ENCODE data around the gene LRRC3.

Gene LRRC3

DNA sequence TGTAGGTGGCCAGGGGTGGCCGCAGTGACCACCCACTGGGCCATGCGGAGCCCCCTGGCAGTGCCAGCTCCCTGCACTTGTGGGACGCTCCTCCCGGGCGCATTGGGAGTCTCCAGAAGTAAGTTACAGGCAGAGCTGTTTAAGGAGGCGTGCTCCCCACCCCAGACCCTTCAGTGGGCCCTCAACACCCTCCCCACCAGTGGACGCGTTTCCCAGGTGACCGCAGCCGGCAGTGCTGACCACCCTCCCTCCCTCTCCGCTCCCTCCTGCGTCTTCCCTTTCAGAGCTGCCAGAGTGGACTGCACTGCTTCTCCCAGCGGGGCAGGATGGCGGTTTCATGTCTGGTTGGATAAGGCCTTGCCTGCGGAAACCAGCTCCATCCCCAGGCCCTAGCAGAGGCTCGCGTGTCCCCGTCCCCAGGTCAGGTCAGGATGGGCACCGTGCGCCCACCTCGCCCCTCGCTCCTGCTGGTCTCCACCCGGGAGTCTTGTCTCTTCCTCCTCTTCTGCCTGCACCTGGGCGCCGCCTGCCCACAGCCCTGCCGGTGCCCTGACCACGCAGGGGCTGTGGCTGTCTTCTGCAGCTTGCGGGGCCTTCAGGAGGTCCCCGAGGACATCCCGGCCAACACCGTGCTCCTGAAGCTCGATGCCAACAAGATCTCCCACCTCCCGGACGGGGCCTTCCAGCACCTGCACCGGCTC lies 1.1 kb downstream of the LRRC3 start:
- no peak for DNase-seq (ENCODE audit: low read depth in 2 of 2, low spot score in 1 of 2)

DNA sequence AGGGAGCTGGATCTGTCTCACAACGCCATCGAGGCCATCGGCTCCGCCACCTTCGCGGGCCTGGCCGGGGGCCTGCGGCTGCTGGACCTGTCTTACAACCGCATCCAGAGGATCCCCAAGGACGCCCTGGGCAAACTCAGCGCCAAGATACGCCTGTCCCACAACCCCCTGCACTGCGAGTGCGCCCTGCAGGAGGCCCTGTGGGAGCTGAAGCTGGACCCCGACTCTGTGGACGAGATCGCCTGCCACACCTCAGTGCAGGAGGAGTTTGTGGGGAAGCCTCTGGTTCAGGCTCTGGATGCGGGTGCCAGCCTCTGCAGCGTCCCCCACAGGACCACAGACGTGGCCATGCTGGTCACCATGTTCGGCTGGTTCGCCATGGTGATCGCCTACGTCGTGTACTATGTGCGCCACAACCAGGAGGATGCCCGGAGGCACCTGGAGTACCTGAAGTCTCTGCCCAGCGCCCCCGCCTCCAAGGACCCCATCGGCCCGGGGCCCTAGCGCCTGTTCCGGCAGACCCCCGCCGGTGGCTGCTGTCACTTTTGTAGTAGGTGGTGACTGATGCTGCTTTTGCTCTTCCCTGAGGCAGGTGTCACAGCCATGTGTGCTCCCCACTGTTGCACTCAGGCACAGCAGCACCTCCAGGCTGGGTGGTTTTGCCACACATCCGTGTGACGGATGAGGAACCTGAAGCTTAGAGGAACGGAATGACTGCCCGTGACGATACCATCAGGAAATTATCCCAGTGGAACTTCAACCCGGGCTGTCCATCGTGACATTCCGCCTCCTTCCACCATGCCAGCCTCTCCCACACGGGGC lies 1.8 kb downstream of the LRRC3 start:
- DNase-seq (ENCODE audit: low read depth in 2 of 2, low spot score in 1 of 2): no peak

DNA sequence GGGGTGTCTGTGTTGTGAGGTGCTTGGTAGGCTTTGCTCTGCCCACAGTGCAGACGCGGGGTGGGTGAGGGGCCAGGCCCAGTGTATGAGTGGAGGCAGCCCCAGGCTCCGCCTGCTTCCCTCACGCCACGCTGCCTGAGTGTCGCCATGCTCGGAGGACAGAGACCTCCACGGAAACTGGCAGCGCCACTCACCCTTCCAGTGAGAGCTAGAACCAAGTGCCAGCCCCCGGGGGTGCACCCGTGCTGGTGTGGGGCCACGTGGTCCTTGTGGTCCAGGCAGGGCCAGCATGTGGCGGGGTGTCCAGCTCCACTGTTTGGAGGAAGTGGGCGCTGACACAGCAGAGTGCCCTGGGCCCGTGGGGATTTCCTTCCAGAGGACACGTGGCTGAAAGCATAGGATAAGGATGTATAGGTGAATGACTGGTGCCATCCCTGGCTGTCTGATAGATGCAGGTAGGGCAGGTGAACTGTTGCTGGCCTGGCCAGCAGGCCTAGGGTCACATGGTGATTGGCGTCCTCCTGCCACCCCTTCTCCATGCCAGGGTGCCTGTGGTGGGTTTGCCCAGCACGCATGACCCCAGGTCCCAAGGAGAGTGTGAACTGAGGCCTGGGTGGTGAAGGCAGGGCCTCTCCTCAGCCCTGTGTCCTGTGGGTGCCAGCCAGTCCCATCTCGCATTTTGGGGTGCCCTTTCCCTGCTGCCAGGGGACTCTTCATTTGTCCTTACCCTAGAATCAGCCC lies 3.8 kb downstream of the LRRC3 start:
- no peak for DNase-seq (ENCODE audit: low read depth in 2 of 2, low spot score in 1 of 2)

DNA sequence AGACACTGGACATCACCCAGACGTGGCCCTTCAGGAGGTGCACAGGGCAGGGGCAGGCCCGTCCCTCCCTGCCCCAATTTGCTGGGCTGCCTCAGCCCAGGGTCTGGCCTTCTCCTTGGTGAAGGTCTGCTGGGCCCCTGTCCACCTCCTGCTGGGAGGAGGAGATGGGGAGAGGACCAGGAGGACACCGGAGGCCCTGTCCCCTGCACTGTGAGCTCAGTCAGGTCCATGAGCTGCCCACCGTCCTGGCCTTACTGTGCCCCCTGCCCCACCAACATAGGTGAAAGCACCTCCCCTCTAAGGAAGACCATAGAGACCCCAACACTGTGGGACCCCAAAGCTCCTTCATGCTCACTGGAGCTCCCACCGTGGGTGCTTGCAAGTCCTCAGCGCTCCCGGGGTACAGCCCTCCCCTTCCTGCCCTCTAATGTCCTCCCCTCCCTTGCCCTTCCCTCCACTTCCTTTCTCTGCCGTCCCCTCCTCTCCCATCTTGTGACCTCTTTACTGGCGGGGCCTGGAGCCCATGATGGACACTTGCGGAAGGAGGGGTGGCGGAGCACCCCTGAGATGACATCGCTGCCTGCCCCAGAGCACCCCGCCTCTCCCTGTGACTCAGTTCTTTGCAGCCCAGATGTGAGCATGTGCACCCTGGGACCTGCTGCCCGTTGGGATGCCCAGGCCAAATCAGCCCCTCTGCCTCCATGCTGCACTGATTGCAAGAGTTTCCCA lies 4.6 kb downstream of the LRRC3 start:
- no peak for DNase-seq (ENCODE audit: low read depth in 2 of 2, low spot score in 1 of 2)

DNA sequence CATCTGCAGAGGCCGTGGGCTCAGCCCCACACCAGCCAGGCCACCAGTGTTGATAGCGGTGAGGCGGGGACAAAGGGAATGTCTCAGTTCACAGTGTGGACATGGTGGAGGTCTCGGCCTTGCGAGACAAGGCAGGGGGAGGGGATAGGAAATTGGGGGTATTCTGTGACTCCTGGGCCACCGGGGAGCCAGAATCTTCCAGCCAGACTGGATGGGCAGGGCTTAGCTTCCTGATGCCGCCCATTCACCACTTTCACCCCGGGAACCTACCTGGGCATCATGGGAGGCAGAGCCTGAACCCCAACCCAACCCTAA lies 5.1 kb downstream of the LRRC3 start:
- no peak for DNase-seq (ENCODE audit: low read depth in 2 of 2, low spot score in 1 of 2)

DNA sequence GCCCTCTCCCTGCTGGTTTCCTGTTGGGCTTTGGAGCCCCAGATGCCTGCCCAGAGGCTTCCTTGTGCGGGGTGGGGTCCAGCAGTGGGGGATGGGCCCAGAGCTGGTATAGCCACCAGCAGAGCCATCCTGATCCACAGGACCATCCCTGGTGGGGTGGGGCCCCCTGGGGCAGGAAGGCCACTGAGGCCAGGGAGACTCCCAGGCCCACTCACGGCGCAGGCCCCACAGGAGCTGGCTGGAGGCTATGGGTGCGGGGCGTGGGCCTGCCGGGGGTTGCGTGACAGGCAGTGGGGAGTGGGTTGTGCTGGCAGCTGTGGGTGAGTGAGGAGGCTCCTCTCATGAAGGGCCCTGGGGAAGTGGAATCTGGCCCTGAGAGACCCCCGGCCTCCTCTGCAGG lies 5.7 kb downstream of the LRRC3 start:
- DNase-seq (ENCODE audit: low read depth in 2 of 2, low spot score in 1 of 2): no peak

DNA sequence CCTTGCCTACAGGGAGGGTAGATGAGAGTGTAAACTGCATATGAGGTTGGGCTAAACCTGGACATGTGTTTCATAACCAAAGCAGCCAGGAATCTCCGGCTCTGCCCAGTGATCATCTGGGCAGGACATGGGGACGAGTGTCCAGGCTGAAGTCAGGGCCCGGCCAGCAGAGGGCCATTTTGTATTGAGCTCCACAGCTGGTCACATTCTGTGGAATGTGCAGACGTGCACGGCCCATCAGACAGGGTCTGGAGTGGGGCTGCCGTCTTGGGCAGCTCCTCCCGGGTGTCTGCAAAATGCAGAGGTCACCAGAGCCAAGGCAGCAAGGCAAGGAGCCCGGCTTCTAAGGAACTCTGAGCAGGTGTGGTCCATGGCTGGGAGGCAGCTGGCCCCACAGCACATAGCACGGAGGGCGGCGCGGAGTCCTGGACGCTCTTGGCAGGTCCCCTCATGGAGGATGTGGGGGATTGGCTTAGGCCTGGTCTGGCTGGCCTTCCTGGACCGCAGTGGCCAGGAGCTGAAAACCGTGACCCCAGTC lies 6.2 kb downstream of the LRRC3 start:
- no peak for DNase-seq (ENCODE audit: low read depth in 2 of 2, low spot score in 1 of 2)

DNA sequence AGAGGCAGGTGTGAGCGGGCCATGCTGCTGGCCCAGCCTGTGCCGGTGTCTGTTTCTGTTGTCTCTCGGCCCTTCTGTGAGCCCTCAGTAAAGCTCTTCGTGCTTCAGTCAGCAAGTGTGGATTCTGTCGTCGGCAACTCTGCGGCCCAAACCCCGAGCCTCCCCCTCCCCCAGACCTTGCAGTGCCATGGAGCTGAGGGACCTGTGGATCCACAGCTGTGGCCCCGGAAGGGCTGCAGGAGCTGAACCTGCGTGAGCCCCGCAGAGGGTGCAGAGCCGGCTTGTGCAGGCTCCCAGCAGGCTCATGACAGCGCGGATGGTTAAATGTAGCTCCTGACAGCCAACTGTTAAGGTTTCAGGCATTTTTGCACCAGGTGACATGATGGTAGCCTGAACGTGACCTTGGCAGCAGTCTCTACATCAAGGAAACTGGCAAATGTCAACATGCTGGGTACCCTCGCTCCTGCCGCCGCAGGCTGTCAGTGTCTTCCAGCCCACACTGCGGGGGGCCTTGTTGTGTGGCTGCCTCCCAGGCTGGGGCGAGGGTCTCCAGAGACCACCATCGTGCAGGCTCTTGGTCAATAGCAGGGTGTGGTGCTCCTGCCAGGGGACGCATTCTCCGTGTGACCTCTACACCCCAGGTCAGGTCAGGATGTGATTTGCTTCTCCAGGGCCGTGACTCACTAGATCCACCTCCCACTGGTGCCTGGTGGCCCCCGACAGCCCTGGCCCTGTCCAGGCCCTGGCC lies 7.0 kb downstream of the LRRC3 start:
- DNase-seq (ENCODE audit: low read depth in 2 of 2, low spot score in 1 of 2): no peak

DNA sequence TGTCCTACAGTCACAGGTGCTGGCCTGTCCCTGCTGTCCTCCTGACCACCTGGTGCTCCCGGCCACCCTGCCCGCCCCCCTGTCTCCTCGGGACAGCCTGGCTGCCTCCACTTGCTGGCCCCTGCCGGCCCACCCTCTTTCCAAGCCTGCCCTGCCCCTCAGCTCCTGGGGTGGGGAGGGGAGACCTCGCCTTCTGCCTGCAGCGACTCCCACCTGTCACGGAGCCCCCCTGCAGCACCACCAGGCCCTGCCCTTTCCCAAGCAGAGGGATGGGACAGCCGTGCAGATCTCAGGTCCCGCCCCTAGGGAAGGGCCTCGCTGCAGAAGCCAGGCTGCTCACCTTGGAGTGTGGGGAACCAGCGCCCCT lies 7.5 kb downstream of the LRRC3 start:
- DNase-seq (ENCODE audit: low read depth in 2 of 2, low spot score in 1 of 2): no peak

DNA sequence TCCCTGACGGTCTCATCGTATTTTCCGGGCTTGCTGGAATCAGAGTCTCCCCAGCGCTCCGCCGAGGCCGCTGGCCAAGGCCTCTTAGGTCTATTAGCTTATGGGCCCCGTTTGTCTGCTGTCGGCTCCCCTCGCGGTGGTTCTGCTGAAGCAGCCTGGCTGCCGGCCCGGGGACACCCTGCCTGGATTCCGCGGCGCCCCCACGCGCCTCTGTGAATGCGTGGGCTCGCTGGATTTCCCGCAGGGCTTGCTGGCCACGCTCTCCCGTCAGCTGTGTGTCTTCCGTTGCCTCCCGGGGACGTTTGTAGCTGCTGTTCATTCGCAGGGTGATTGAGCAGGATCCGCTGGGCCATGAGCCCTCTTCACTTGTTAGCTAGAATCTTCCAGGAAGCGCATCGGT lies 8.4 kb downstream of the LRRC3 start:
- DNase-seq (ENCODE audit: low read depth in 2 of 2, low spot score in 1 of 2): no peak

DNA sequence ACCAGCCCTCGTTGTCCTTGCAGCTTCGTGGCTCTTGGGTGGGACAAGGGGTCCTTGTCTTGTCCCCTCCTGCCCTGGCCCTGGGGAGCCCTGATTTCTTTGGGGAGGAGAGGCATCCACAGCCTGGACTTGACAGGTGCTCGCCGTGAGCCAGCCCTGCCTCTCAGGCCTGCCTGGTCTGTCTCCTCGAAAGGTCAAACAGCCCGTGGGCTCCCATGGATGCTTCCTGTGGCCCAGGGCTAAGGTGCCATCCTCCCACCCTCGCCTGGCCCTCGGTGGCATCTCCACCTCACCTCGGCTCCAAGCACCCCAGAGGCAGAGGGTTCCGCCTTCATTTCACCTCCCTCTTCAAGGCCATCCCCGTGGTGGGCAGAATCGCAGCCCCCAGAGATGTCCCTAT lies 9.0 kb downstream of the LRRC3 start:
- no peak for DNase-seq (ENCODE audit: low read depth in 2 of 2, low spot score in 1 of 2)

DNA sequence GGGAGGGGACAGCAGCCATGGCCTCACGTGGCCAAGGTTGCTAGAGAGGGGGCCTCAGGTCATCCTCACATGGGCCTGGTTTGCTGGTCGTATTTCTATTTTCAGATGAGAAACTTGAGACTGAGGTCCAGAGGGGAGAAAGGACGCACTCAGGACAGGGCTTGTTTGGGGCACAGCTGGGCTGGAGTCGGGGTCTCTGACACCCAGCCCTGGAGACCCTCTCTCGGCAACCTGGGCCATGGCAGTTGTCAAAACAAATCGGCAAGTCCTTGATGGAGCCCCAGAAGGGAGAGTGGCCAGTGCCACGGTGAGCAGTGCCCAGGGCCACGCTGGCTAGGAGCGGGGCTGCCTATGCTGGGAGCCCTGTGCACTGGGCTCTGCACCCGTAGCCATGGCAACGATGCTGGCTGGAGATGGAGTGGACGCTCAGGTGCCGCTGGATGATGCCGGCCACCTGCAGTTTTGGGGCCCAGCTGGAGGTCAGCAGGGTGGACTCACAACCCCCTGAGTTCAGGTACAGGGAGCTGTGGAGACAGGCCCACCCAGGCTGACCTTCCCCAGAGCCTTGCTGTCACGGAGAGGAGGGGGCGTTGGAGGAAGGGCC lies 11.1 kb downstream of the LRRC3 start:
- DNase-seq (ENCODE audit: low read depth in 2 of 2, low spot score in 1 of 2): no peak

DNA sequence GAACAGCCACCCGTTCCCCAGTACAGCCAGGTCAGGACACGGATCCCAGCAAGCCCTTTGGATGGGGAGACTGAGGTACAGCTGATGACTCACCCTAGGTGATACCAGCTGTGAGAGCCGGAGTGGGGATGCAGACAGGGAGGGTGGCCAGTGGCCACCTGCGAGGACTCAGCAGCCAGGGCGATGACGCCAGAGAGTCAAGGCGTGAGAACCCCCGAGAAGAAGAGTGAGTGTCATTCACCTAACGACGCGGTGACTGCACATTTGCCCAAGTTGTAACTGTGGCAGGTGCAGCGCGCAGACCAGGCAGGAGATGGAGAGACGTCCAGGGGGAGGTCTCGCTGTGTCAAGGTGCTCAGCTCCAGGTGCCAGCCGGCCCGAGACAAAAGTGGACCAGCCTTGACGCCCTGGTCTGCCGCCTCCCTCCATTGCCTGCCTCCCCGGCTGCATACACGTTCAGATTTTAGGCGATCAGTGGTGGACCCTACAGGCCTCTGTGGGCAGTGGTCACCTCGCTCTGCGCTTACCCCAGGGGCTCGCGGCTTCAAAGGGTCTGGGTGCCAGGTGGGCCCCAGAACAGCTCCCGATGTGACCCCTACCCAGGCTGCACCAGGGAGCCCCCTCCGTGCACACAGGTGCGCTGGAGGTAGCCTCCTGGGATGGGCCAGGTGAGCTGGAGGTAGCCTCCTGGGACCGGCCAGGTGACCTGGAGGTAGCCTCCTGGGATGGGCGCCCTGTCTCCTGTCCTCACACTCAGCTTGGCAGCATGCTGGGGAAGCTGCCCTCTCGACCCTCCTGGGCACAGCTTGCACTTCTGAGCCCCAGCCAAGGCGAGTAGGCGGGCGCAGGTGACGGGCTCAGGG lies 11.9 kb downstream of the LRRC3 start:
- no peak for DNase-seq (ENCODE audit: low read depth in 2 of 2, low spot score in 1 of 2)

DNA sequence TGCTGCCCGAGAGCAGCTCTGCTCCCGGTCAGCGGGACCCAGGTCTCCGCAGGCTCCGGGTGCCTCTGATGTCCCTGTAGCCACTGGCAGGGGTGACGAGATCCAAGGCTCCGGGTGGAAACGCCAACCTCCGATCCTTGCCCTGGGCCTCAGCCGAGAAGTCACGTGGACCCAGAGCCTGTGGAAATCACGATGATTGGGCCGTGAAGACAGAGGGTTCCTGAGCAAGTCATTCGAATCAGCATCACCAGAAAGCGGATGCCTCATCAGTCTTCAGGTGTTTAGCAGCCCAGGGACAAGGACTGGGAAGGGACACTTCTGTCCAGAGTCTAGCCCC lies 12.5 kb downstream of the LRRC3 start:
- no peak for DNase-seq (ENCODE audit: low read depth in 2 of 2, low spot score in 1 of 2)

DNA sequence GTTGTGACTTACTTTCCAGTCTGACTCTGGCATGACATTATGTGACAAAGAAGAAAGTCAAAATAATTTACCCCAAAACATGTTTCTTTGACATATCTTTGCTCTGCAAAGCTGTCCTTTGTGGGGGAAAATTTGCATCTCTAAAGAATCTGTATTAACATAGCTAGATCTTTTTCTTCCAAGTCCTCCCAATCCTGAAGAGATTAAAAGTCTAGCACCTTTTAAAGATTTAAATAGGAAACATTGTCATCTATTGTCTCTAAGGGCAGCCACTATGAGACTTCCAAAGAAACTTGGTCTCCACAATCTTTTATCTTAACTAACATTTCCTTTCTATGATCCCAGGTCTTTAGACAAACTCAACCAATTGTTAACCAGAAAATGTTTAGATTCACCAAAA lies 16.0 kb downstream of the LRRC3 start:
- no peak for DNase-seq (ENCODE audit: low read depth in 2 of 2, low spot score in 1 of 2)

DNA sequence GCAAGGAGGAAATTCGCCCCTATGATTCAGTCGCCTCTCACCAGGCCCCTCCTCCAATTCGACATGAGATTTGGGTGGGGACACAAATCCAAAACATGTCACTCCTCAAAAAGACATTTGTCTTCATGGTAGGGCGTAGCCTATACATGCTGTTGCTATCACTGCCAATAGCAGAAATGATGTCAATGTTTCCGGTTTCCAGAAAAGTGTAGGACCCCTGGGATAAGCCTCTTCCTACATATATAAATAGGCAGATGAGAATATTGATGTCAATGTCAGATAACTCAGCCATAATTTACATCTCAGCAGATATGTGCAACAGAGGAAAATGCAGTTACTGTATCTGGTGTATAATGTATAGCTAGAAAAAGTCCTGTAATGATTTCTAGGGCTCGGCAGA lies 16.7 kb downstream of the LRRC3 start:
- DNase-seq (ENCODE audit: low read depth in 2 of 2, low spot score in 1 of 2): no peak

DNA sequence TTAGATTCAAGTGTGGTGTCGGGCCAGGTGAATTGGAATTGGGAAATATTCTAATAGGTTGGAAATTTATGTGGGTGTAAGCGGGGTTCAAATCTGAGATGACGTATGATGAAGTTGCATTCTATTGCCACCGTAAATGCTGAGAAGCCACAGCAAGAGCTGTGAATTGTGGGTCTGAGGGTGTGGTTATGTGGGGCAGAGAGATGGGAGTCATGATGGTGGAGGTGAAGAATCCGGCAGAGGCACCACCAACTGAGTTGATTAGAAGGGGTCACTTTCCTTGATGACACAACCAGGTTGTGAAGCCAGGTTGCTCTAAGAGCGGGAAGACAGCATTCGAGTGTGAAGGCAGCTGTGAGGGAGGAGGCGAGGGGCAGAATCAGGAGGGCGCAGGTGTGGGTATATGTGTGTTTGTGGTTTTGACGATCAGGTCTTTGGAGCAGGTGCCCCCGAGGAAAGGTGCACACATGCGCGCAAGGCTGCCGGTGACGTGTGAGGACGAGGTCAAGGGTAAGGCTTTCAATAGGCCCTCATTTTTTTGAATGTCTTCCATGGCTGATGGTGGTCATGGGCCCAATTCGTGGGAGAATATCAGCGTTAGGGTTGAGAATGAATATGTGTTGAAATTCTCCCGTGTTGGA lies 18.7 kb downstream of the LRRC3 start:
- DNase-seq (ENCODE audit: low read depth in 2 of 2, low spot score in 1 of 2): no peak

DNA sequence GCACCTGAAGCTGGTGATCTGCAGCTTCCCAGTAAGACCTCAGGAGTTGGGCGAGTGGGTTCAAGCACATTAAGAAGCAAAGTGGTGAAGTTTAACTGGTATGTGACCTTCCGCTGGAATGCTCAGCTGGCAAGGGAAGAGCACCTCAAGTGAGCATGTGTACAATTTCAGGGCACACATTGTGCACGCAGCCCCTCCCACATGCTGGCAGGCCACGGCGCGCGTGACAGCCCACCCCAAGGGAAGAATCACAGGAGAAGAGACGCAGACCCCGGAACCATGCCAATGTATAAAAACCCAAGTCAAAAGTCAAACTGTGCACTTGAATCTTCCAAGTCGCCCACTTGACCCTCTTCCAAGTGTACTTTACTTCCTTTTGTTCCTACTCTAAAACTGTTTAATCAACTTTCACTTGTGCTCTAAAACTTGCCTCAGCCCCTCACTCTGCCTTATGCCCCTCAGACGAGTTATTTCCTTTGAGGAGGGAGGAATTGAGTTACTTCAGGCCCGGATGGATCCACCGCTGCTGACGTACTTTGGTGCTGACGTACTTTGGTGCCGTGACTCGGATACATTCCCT lies 20.0 kb downstream of the LRRC3 start:
- DNase-seq (ENCODE audit: low read depth in 2 of 2, low spot score in 1 of 2): no peak

DNA sequence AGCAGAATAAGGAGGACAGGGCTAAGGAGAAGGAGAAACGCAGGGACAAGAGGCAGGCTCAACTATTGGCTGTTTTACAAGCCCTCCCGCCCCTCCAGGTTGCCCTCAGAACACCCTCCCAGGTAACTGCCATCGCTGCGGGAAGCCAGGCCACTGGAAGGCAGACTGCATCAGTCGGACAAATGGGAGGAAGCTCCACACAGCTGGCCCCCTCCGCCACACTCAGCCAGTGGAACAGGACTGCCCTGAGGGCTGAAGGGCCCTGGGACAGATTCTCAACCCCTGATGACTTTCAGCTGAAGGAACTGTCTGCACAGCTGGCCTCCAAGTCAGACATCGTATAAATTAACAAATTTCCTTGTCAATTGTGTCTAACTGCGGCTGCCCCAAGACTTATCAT lies 21.8 kb downstream of the LRRC3 start:
- DNase-seq (ENCODE audit: low read depth in 2 of 2, low spot score in 1 of 2): no peak
